Renal pelvis (tissue), 4 donors: ENCODE measurements around the gene WNT1. TPM values are rescaled to one million over a fixed set of nuclear protein-coding genes. Genes with fewer than 3 reads are reported as not detected.
A peak's percentile ranks its signal among the peaks of the same experiment; 100 is the strongest.

Experiments used
- DNase-seq: peaks from one replicate; pipeline ENCODE4 v3.0.0-alpha.2; 2013
- polyA plus RNA-seq, 3 donors: library from polyadenylated mRNA; unstranded; fragments of 120-200 nt; gene quantifications; one replicate each; pipeline ENCODE4 v1.2.1, GENCODE V29; 2013; ENCODE audit not compliant: insufficient read length in 3 of 3

WNT1 gene
- polyA plus RNA-seq, 3 donors = not detected

- no peak for DNase-seq
Measured at GRCh38 chr12:49000346-49000745, 22.2 kb downstream of the WNT1 start.

- no peak for DNase-seq
Measured at GRCh38 chr12:49008943-49009342, 30.8 kb downstream of the WNT1 start.

- DNase-seq = no peak
Measured at GRCh38 chr12:49010092-49010668, 32.1 kb downstream of the WNT1 start.

- DNase-seq = no peak
Measured at GRCh38 chr12:49012739-49013138, 34.6 kb downstream of the WNT1 start.

- DNase-seq = no peak
Measured at GRCh38 chr12:49013428-49013827, 35.3 kb downstream of the WNT1 start.

GRCh38 chr12:49014547-49014946 lies 36.4 kb downstream of the WNT1 start:
- DNase-seq = no peak

GRCh38 chr12:49015196-49015595 lies 37.1 kb downstream of the WNT1 start:
- no peak for DNase-seq

GRCh38 chr12:49017891-49018260 lies 39.8 kb downstream of the WNT1 start:
- DNase-seq = no peak

GRCh38 chr12:49018261-49019119 lies 40.4 kb downstream of the WNT1 start, which contains the start of gene PRKAG1:
TSS of gene PRKAG1 (minus strand) at chr12:49018776. CDS start at chr12:49018740, 36 bp downstream.
- DNase-seq = peak; percentile 98

GRCh38 chr12:49019120-49019430 lies 41.0 kb downstream of the WNT1 start:
- DNase-seq = no peak

GRCh38 chr12:49019443-49020324 lies 41.6 kb downstream of the WNT1 start:
- no peak for DNase-seq

GRCh38 chr12:49020441-49020840 lies 42.3 kb downstream of the WNT1 start:
- no peak for DNase-seq

- no peak for DNase-seq
Measured at GRCh38 chr12:49021292-49021915, 43.3 kb downstream of the WNT1 start.

GRCh38 chr12:49022558-49023178 lies 44.5 kb downstream of the WNT1 start:
- no peak for DNase-seq

GRCh38 chr12:49023812-49024211 lies 45.7 kb downstream of the WNT1 start:
- DNase-seq = no peak

- DNase-seq = no peak
Measured at GRCh38 chr12:49024543-49024942, 46.4 kb downstream of the WNT1 start.

- no peak for DNase-seq
Measured at GRCh38 chr12:49025463-49025862, 47.3 kb downstream of the WNT1 start.

GRCh38 chr12:49026101-49026500 lies 48.0 kb downstream of the WNT1 start:
- DNase-seq = no peak

GRCh38 chr12:49026678-49027480 lies 48.8 kb downstream of the WNT1 start:
- DNase-seq = no peak

GRCh38 chr12:49027846-49028555 lies 49.9 kb downstream of the WNT1 start:
- no peak for DNase-seq
